ENCODE measurements around the gene CLPSL2. TPM values are rescaled to one million over a fixed set of nuclear protein-coding genes. Genes with fewer than 3 reads are reported as not detected.

The CLPSL2 gene
- total and polyA plus RNA-seq, 10 donors: not detected

DNA sequence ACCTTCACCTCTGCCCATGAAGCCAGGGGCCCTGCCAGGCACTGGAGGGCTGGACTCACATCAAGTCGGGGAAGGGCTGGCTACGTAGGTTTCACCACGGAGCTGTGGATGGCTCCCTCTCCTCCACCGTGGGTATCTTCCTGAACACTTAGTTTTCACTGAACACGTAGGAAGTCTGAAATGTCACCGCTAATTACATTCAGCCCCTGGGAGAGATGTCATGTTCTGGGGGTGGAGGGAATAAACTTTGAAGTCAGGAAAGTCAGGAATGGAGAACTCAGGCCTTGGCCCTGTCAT lies 35.2 kb downstream of the CLPSL2 start:
- Histone ChIP-seq H3K27ac (no peak overlapping the region), H3K36me3 (no peaks in the 10 kb centered on the region), H3K9me3 (peaks cover 0 to 6% (median 5%) of the 10 kb centered on the region in 8 donors), H3K27me3 (replicated peaks in 1 of 7) (peaks cover 0 to 25% (median 0%) of the 10 kb centered on the region in 7 donors), H3K4me1 (peaks cover 0 to 3% (median 0%) of the 10 kb centered on the region in 6 donors), H3K4me3 (no peak overlapping the region)
- TF ChIP-seq, protein P1, sequence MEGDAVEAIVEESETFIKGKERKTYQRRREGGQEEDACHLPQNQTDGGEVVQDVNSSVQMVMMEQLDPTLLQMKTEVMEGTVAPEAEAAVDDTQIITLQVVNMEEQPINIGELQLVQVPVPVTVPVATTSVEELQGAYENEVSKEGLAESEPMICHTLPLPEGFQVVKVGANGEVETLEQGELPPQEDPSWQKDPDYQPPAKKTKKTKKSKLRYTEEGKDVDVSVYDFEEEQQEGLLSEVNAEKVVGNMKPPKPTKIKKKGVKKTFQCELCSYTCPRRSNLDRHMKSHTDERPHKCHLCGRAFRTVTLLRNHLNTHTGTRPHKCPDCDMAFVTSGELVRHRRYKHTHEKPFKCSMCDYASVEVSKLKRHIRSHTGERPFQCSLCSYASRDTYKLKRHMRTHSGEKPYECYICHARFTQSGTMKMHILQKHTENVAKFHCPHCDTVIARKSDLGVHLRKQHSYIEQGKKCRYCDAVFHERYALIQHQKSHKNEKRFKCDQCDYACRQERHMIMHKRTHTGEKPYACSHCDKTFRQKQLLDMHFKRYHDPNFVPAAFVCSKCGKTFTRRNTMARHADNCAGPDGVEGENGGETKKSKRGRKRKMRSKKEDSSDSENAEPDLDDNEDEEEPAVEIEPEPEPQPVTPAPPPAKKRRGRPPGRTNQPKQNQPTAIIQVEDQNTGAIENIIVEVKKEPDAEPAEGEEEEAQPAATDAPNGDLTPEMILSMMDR (IDR thresholded peaks at IDR 0.05 in 8 of 11, conservative IDR thresholded peaks at IDR 0.05 in 3 of 11): no peak
- no peak for TF ChIP-seq POLR2AphosphoS5 (IDR thresholded peaks at IDR 0.05)
- no peak for TF ChIP-seq POLR2A (IDR thresholded peaks at IDR 0.05)
- 57 to 79% (median 71%) methylated on average over 6 of the region's 6 CpGs for WGBS, 5 donors
- intact Hi-C loops (cut with DNase I; ENCODE audit: low total_unique reads): no loop called here
- no peak for DNase-seq

DNA sequence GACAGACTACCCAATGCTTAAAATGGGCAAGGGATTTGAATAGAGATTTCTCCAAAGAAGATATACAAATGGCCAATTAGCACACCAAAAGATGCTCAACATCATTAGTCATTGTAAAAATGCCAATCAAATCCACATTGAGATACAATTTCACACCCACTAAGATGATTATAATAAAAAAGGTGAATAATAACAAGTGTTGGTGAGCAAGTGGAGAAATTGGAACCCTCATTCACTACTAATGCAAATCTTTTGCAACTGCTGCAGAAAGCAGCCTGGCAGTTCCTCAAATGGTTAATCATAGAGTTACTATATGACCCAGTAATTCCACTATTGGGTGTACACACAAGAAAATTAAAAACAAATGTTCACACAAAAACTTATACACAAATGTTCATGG lies 41.1 kb downstream of the CLPSL2 start:
- TF ChIP-seq, protein P1 (IDR thresholded peaks at IDR 0.05 in 8 of 11, conservative IDR thresholded peaks at IDR 0.05 in 3 of 11): no peak
- TF ChIP-seq POLR2A (IDR thresholded peaks at IDR 0.05) (no peak), POLR2AphosphoS5 (IDR thresholded peaks at IDR 0.05) (no peak)
- H3K4me1 ChIP-seq: no peaks in the 10 kb centered on the region
- H3K36me3 ChIP-seq: no peaks in the 10 kb centered on the region
- intact Hi-C loops (cut with DNase I; ENCODE audit: low total_unique reads): no loop called here
- peaks cover 0 to 22% (median 19%) of the 10 kb centered on the region in 8 donors for H3K9me3 ChIP-seq
- H3K27ac ChIP-seq: no peak overlapping the region
- H3K27me3 ChIP-seq (replicated peaks in 1 of 7): no peaks in the 10 kb centered on the region
- no peak for DNase-seq
- no peak overlapping the region for H3K4me3 ChIP-seq

DNA sequence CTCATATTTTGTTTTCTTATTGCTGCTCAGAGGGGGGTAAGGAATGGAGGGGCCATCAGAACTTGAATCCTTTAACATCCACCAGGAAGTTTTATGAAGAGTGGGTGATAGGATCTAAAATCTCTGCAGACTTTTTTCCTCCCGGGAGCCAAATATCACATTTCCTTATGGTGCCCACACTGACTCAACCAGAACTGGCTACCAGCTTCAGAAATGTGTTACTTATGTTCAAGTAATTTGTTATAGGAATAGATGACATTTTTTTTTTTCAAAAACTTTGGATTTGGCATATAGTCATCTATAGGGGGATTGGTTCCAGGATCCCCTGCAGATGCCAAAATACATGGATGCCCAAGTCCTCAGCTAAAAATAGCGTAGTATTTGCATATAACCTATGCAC lies 47.2 kb downstream of the CLPSL2 start:
- H3K9me3 ChIP-seq: no peaks in the 10 kb centered on the region
- H3K27me3 ChIP-seq (replicated peaks in 1 of 7): peaks cover 0 to 7% (median 0%) of the 10 kb centered on the region in 7 donors
- no peaks in the 10 kb centered on the region for H3K36me3 ChIP-seq
- no peaks in the 10 kb centered on the region for H3K4me1 ChIP-seq
- H3K27ac ChIP-seq: no peak overlapping the region
- TF ChIP-seq POLR2AphosphoS5 (IDR thresholded peaks at IDR 0.05) (no peak), POLR2A (IDR thresholded peaks at IDR 0.05) (no peak)
- TF ChIP-seq, protein P1 (IDR thresholded peaks at IDR 0.05 in 8 of 11, conservative IDR thresholded peaks at IDR 0.05 in 3 of 11): no peak
- intact Hi-C loops (cut with DNase I; ENCODE audit: low total_unique reads): no loop called here
- no peak overlapping the region for H3K4me3 ChIP-seq
- DNase-seq: no peak
- 78 to 93% (median 88%) methylated on average over 2 of the region's 2 CpGs for WGBS, 5 donors

DNA sequence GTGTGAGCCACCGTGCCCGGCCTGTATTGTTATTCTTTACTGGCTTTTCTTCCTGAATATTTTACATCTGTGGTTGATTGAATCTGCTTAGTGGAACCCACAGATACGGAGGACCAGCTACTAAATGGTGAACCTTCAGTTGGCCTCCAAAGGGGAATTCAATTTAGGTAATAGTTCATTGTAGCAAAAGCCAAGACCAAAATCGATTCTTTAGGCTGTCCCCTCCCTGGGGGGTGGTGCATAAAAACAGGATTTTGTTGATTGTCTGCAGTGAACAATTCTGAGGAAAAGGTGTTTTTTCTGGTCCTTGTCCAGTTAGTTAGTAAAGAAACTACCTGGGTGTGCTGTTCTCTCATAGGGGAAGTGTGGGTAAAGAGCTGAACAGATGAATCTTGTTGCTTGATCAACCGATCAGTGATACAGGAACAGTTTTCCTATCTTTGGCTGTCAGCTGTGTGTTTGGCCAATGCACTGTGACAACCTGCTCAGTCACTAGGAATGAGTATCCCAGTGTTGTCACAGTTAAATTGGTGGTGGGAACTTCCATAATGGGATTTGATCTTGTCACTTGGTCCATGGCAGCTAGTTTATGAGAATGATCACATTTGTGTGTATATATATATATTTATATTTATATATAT lies 48.3 kb downstream of the CLPSL2 start:
- intact Hi-C loops (cut with DNase I; ENCODE audit: low total_unique reads): no loop called here
- Histone ChIP-seq H3K36me3 (no peaks in the 10 kb centered on the region), H3K27me3 (replicated peaks in 1 of 7) (peaks cover 0 to 7% (median 0%) of the 10 kb centered on the region in 7 donors), H3K4me3 (no peak overlapping the region), H3K4me1 (no peaks in the 10 kb centered on the region), H3K9me3 (peaks cover 0 to 4% (median 0%) of the 10 kb centered on the region in 8 donors), H3K27ac (no peak overlapping the region)
- WGBS, 5 donors: 78 to 82% (median 79%) methylated on average over 5 of the region's 5 CpGs
- TF ChIP-seq POLR2A (IDR thresholded peaks at IDR 0.05) (no peak), POLR2AphosphoS5 (IDR thresholded peaks at IDR 0.05) (no peak)
- TF ChIP-seq, protein P1 (IDR thresholded peaks at IDR 0.05 in 8 of 11, conservative IDR thresholded peaks at IDR 0.05 in 3 of 11): no peak
- DNase-seq: no peak

Other genes with a start within 250 kb of the CLPSL2 start
- gene FKBP5, start 87.7 kb upstream of the CLPSL2 start, total RNA-seq: 100 to 1,000 TPM in 5 of 7 donors, 10 to 100 TPM in 2; 39.9 to 368 (median 241) TPM
- gene FKBP5, start 87.7 kb upstream of the CLPSL2 start, polyA plus RNA-seq: 10 to 100 TPM; 23.8 to 88.9 (median 75.9) TPM
- gene ARMC12, start 39.6 kb upstream of the CLPSL2 start, total RNA-seq: 1 to 10 TPM in 2 of 7 donors, under 1 TPM in 5; 0.23 to 1.6 (median 0.97) TPM
- 1 to 10 TPM; 2.0 to 4.1 (median 2.7) TPM for gene ARMC12, start 39.6 kb upstream of the CLPSL2 start, polyA plus RNA-seq
- gene CLPSL1, start 4.4 kb downstream of the CLPSL2 start, total RNA-seq: not detected
- not detected for gene CLPSL1, start 4.4 kb downstream of the CLPSL2 start, polyA plus RNA-seq
- 1 to 10 TPM in 1 of 7 donors, under 1 TPM in 1, not detected in 5; 0.91 to 2.3 TPM for gene CLPS, start 20.7 kb downstream of the CLPSL2 start, total RNA-seq
- gene CLPS, start 20.7 kb downstream of the CLPSL2 start, polyA plus RNA-seq: 1 to 10 TPM in 1 of 3 donors, under 1 TPM in 2; 0.44 to 1.4 (median 0.64) TPM
- not detected for gene LHFPL5, start 28.8 kb downstream of the CLPSL2 start, total RNA-seq
- gene LHFPL5, start 28.8 kb downstream of the CLPSL2 start, polyA plus RNA-seq: not detected
- gene SRPK1, start 144.5 kb downstream of the CLPSL2 start, total RNA-seq: 100 to 1,000 TPM in 3 of 7 donors, 10 to 100 TPM in 4; 50.6 to 140 (median 86.9) TPM
- gene SRPK1, start 144.5 kb downstream of the CLPSL2 start, polyA plus RNA-seq: 10 to 100 TPM in 2 of 3 donors, 1 to 10 TPM in 1; 8.8 to 14.2 (median 11.2) TPM
- gene SLC26A8, start 248.0 kb downstream of the CLPSL2 start, total RNA-seq: 1 to 10 TPM; 1.8 to 7.8 (median 3.6) TPM
- under 1 TPM; 0.11 to 0.28 (median 0.13) TPM for gene SLC26A8, start 248.0 kb downstream of the CLPSL2 start, polyA plus RNA-seq